ENCODE measurements around the gene B4GALNT3.

B4GALNT3 gene

GRCh38 chr12:593396-594270 lies 133.9 kb downstream of the B4GALNT3 start:
- DNase-seq (ENCODE audit: insufficient read length, low spot score): no peak
- TF ChIP-seq CTCF (IDR thresholded peaks at IDR 0.05; ENCODE audit: insufficient read depth, missing control alignments): no peak
- peak; percentile 16 for FAIRE-seq

GRCh38 chr12:597926-598568 lies 138.3 kb downstream of the B4GALNT3 start:
- no peak for TF ChIP-seq CTCF (IDR thresholded peaks at IDR 0.05; ENCODE audit: insufficient read depth, missing control alignments)
- FAIRE-seq: no peak
- no peak for DNase-seq (ENCODE audit: insufficient read length, low spot score)

- FAIRE-seq: no peak
- no peak for DNase-seq (ENCODE audit: insufficient read length, low spot score)
- TF ChIP-seq CTCF (IDR thresholded peaks at IDR 0.05; ENCODE audit: insufficient read depth, missing control alignments): no peak
Observed at GRCh38 chr12:599756-600155, 140.0 kb downstream of the B4GALNT3 start.

GRCh38 chr12:601976-602699 lies 142.4 kb downstream of the B4GALNT3 start:
- FAIRE-seq: no peak
- no peak for TF ChIP-seq CTCF (IDR thresholded peaks at IDR 0.05; ENCODE audit: insufficient read depth, missing control alignments)
- no peak for DNase-seq (ENCODE audit: insufficient read length, low spot score)

GRCh38 chr12:602700-603068 lies 142.9 kb downstream of the B4GALNT3 start:
- FAIRE-seq (no peak), DNase-seq (ENCODE audit: insufficient read length, low spot score) (no peak)
- no peak for TF ChIP-seq CTCF (IDR thresholded peaks at IDR 0.05; ENCODE audit: insufficient read depth, missing control alignments)

- no peak for FAIRE-seq
- no peak for TF ChIP-seq CTCF (IDR thresholded peaks at IDR 0.05; ENCODE audit: insufficient read depth, missing control alignments)
Observed at GRCh38 chr12:604956-605355, 145.2 kb downstream of the B4GALNT3 start.

More at GRCh38 chr12:604956-605355, 145.2 kb downstream of the B4GALNT3 start:
- DNase-seq (ENCODE audit: insufficient read length, low spot score): no peak

Measured in D721Med (cell line).